ENCODE data around the gene SETD2. TPM values are rescaled to one million over a fixed set of nuclear protein-coding genes. Genes with fewer than 3 reads are reported as not detected.

The SETD2 gene
- total and polyA plus RNA-seq, 2 of the 8 experiments (the other 6 are each of a cell fraction or from before 2014, with no cell fraction given), result 15.7 to 46.3 TPM

- DNase-seq (ENCODE audit: low read depth in 1 of 2, low spot score in 2 of 2) (no peak), FAIRE-seq (no peak)
- ChIA-PET CTCF (ENCODE audit: partially characterized antibody) (interaction anchor here (1.1 kb wide), 1 partner anchor 9 kb away, joined by 3 read pairs; no protein-coding TSS in a partner anchor), POLR2A (ENCODE audit: partially characterized antibody) (interaction anchor here (0.5 to 1.9 kb wide), 4 partner anchors 48 to 63 kb away, joined by 3 to 6 read pairs (median 4); partner anchors contain the start of gene SETD2)
- H3K79me2 ChIP-seq (ENCODE audit: control insufficient read depth in 1 of 2, insufficient read depth in 2 of 2, low read length in 2 of 2), result no peaks in the 10 kb centered on the region
- H3K4me3 ChIP-seq (ENCODE audit: extremely low read depth in 1 of 4, insufficient read depth in 2 of 4, low read depth in 3 of 4, low read length in 4 of 4), result peak overlapping the region in 1 of 4 experiments; percentile 29; a peak in 1 of 8 replicates
- H2BK12ac ChIP-seq (ENCODE audit: low read depth, low read length), result peak overlapping the region; percentile 80; the same call in 1 of the 2 replicates
- no peak overlapping the region for H2AFZ ChIP-seq (ENCODE audit: low read length)
- H4K20me1 ChIP-seq (replicated peaks in 1 of 2; ENCODE audit: control insufficient read depth in 1 of 2, insufficient read depth in 2 of 2, low read length in 2 of 2), result peaks cover 0 to 1% of the 10 kb centered on the region in 2 experiments
- H3K18ac ChIP-seq (ENCODE audit: extremely low read depth, low read length), result peak overlapping the region; percentile 57; the same call in 1 of the 2 replicates
- no peaks in the 10 kb centered on the region for H3K27me3 ChIP-seq (replicated peaks in 1 of 4; ENCODE audit: control insufficient read depth in 3 of 4, extremely low read depth in 1 of 4, insufficient read depth in 3 of 4, low read length in 3 of 4)
- no peak overlapping the region; the same call in 1 of the 2 replicates for H2AK5ac ChIP-seq (ENCODE audit: low read depth, low read length)
- H2BK5ac ChIP-seq (ENCODE audit: low read depth, low read length), result peak overlapping the region; percentile 86
- no peak overlapping the region for H2BK15ac ChIP-seq (ENCODE audit: low read length)
- H3K14ac ChIP-seq (ENCODE audit: insufficient read length), result no peak overlapping the region
- no peak overlapping the region for H3K56ac ChIP-seq (replicated peaks; ENCODE audit: insufficient read length, low read depth, low read length)
- peaks cover 0 to 44% (median 1%) of the 10 kb centered on the region in 4 experiments; a peak in 3 of 8 replicates for H3K36me3 ChIP-seq (ENCODE audit: control insufficient read depth in 2 of 4, insufficient read depth in 4 of 4, low read length in 3 of 4)
- no peak overlapping the region for H3K23ac ChIP-seq (ENCODE audit: insufficient read length)
- 73% methylated on average over 5 of the region's 5 CpGs; no CpG with 5 or more reads in 1 of the 2 experiments for WGBS, 2 experiments (ENCODE audit: extremely low coverage in 1 of 2, insufficient coverage in 1 of 2, insufficient read length in 1 of 2, insufficient replicate concordance in 2 of 2, low coverage in 1 of 2, low lambda C conversion rate in 2 of 2, missing lambda C conversion rate in 1 of 2)
- TF ChIP-seq NRF1 (IDR thresholded peaks at IDR 0.05; ENCODE audit: low read depth, low read length), result no peak
- TF ChIP-seq JUND (IDR thresholded peaks at IDR 0.05; ENCODE audit: low read length), result 0 out of 2 replicates have a peak, but pooled peaks have one; percentile 54
- 0 out of 2 replicates have a peak, but pooled peaks have one; percentile 24 for TF ChIP-seq SP1 (IDR thresholded peaks at IDR 0.05; ENCODE audit: low read depth, low read length)
- TF ChIP-seq SIN3A (conservative IDR thresholded peaks at IDR 0.05 in 1 of 2, IDR thresholded peaks at IDR 0.05 in 1 of 2; ENCODE audit: low read depth in 1 of 2, low read length in 2 of 2), result no peak
- peak overlapping the region; percentile 14 to 41; a peak in 2 of 4 replicates for H3K4me2 ChIP-seq (ENCODE audit: insufficient read depth in 1 of 2, low read depth in 2 of 2, low read length in 2 of 2)
- no peak overlapping the region for H3K9ac ChIP-seq (replicated peaks in 1 of 4; ENCODE audit: extremely low read depth in 1 of 4, low read depth in 3 of 4, low read length in 3 of 4)
- H3K27ac ChIP-seq (ENCODE audit: low read depth, low read length), result peak overlapping the region; percentile 44; the same call in 1 of the 2 replicates
- H4K5ac ChIP-seq (ENCODE audit: insufficient read length, low read depth, low read length), result peak overlapping the region; percentile 90
- no peak overlapping the region for H2BK20ac ChIP-seq (ENCODE audit: low read length)
- H3K9me3 ChIP-seq (ENCODE audit: insufficient read depth in 2 of 2, low read depth in 1 of 2, low read length in 1 of 2), result no peaks in the 10 kb centered on the region
- no peaks in the 10 kb centered on the region for H3K79me1 ChIP-seq (ENCODE audit: low read depth, low read length)
- H4K91ac ChIP-seq (replicated peaks; ENCODE audit: insufficient read length, low read length), result no peak overlapping the region
- no peak overlapping the region for H2BK120ac ChIP-seq (replicated peaks; ENCODE audit: low read depth, low read length)
- peaks cover 1 to 10% (median 2%) of the 10 kb centered on the region in 4 experiments; a peak in 5 of 7 replicates for H3K4me1 ChIP-seq (replicated peaks in 1 of 4; ENCODE audit: control insufficient read depth in 3 of 4, insufficient read depth in 4 of 4, low read length in 3 of 4)
- no peak overlapping the region for H4K8ac ChIP-seq (ENCODE audit: extremely low read depth, insufficient read depth, low read length)
- no peaks in the 10 kb centered on the region for H3K23me2 ChIP-seq (ENCODE audit: low read depth, low read length)
- no peak overlapping the region for H3K4ac ChIP-seq (replicated peaks; ENCODE audit: insufficient read length, low read depth, low read length)
Observed at GRCh38 chr3:47113669-47114365, 50.1 kb downstream of the SETD2 start.

All from H1 (cell line).